Muscle layer of colon (tissue), 2 donors: Measurements from ENCODE around the gene STMP1.
"Not testable (repeated sequence)": the region's sequence is repeated elsewhere in the genome, so short reads cannot be mapped to it uniquely, and the experiment has no call there.

Experiments
- H3K27ac ChIP-seq: one replicate; pipeline ENCODE4 v1.7.0; 2013; ENCODE audit warnings: low read depth, mild to moderate bottlenecking, low read length, moderate library complexity
- H3K27me3 ChIP-seq, 2 donors: one replicate each; pipeline ENCODE4 v1.7.0; 2013; ENCODE audit warnings: low read length in 2 of 2, mild to moderate bottlenecking in 2 of 2; ENCODE audit not compliant: insufficient read depth in 2 of 2, control insufficient read depth in 1 of 2
- H3K36me3 ChIP-seq: one replicate; pipeline ENCODE4 v1.7.0; 2013; ENCODE audit warnings: mild to moderate bottlenecking, low read length; ENCODE audit not compliant: insufficient read depth
- H3K4me1 ChIP-seq: one replicate; pipeline ENCODE4 v1.7.0; 2013; ENCODE audit warnings: mild to moderate bottlenecking, low read length; ENCODE audit not compliant: insufficient read depth
- H3K4me3 ChIP-seq, 2 donors: one replicate each; pipeline ENCODE4 v1.7.0; 2013; ENCODE audit warnings: low read length in 2 of 2, low read depth in 1 of 2, mild to moderate bottlenecking in 1 of 2, moderate library complexity in 1 of 2
- H3K9ac ChIP-seq: one replicate; pipeline ENCODE4 v1.7.0; 2013; ENCODE audit warnings: low read length
- H3K9me3 ChIP-seq: one replicate; pipeline ENCODE4 v1.7.0; 2013; ENCODE audit warnings: mild to moderate bottlenecking, low read length
- donor health status: abdominal sarcoma.
- donor health status: Adenocarcinoma of cecum.

The STMP1 gene

GRCh38 chr7:135684136-135684535, 21.8 kb downstream of the STMP1 start:
- H3K27me3 ChIP-seq = no peaks in the 10 kb centered on the region
- H3K36me3 ChIP-seq = no peaks in the 10 kb centered on the region
- no peaks in the 10 kb centered on the region for H3K9me3 ChIP-seq
- H3K9ac ChIP-seq = no peak overlapping the region
- no peak overlapping the region for H3K4me3 ChIP-seq
- peaks cover 14% of the 10 kb centered on the region for H3K4me1 ChIP-seq
- no peak overlapping the region for H3K27ac ChIP-seq

- H3K4me3 ChIP-seq = no peak overlapping the region
- H3K4me1 ChIP-seq = peaks cover 12% of the 10 kb centered on the region
- H3K27ac ChIP-seq = no peak overlapping the region
- H3K27me3 ChIP-seq = no peaks in the 10 kb centered on the region
- no peaks in the 10 kb centered on the region for H3K9me3 ChIP-seq
- no peaks in the 10 kb centered on the region for H3K36me3 ChIP-seq
- no peak overlapping the region for H3K9ac ChIP-seq
Observed at GRCh38 chr7:135684699-135685098, 22.4 kb downstream of the STMP1 start.

GRCh38 chr7:135685306-135686084, 23.2 kb downstream of the STMP1 start:
- H3K4me1 ChIP-seq = peaks cover 12% of the 10 kb centered on the region
- no peak overlapping the region for H3K4me3 ChIP-seq
- H3K9ac ChIP-seq = no peak overlapping the region
- H3K36me3 ChIP-seq = no peaks in the 10 kb centered on the region
- H3K27ac ChIP-seq = no peak overlapping the region
- no peaks in the 10 kb centered on the region for H3K9me3 ChIP-seq
- H3K27me3 ChIP-seq = no peaks in the 10 kb centered on the region

DNA sequence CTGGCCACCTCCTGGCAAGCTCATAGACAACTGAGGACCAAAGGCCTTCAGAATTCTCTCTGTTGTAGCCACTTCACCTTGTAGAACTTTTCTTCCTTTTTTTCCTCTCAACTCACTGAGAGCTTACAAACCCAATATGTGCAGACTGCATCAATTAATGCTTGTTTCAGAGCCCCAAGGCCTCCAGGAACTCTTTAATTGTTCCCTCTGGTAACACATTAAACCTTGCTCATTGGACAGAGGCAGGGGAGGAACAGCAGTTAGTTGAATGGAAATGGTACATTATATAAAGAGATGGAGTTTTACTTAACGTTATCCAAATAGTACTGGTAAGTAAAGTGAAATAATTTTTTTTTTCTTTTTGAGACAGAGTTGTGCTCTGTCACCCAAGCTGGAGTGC, 25.2 kb downstream of the STMP1 start:
- no peak overlapping the region for H3K9ac ChIP-seq
- peaks cover 5% of the 10 kb centered on the region for H3K36me3 ChIP-seq
- H3K27ac ChIP-seq = no peak overlapping the region
- no peaks in the 10 kb centered on the region for H3K9me3 ChIP-seq
- no peak overlapping the region for H3K4me3 ChIP-seq
- peaks cover 6% of the 10 kb centered on the region for H3K4me1 ChIP-seq
- H3K27me3 ChIP-seq = no peaks in the 10 kb centered on the region

DNA sequence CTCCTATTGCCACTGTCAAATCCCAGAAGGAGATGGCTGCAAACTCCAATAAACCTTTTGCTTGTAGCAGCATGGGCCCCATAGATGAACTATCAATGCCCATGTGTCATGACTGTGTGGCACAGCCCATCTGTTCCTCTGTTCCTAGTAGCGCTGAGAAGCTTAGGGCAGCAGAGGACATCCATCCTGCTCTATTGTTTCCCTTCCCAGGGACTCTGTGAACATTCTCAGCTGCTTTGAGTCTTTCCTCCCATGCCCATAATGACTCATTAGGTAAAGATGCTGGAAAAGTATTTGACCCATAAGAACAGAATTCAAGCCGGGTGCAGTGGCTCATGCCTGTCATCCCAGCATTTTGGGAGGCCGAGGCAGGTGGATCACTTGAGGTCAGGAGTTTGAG, 28.3 kb downstream of the STMP1 start:
- H3K4me3 ChIP-seq = no peak overlapping the region
- no peaks in the 10 kb centered on the region for H3K9me3 ChIP-seq
- H3K9ac ChIP-seq = no peak overlapping the region
- peaks cover 19% of the 10 kb centered on the region for H3K36me3 ChIP-seq
- H3K27ac ChIP-seq = no peak overlapping the region
- H3K4me1 ChIP-seq = no peaks in the 10 kb centered on the region
- no peaks in the 10 kb centered on the region for H3K27me3 ChIP-seq

GRCh38 chr7:135692055-135692454, 29.7 kb downstream of the STMP1 start:
- no peaks in the 10 kb centered on the region for H3K4me1 ChIP-seq
- peaks cover 19% of the 10 kb centered on the region for H3K36me3 ChIP-seq
- no peak overlapping the region for H3K4me3 ChIP-seq
- H3K9me3 ChIP-seq = no peaks in the 10 kb centered on the region
- H3K9ac ChIP-seq = no peak overlapping the region
- H3K27ac ChIP-seq = no peak overlapping the region
- H3K27me3 ChIP-seq = no peaks in the 10 kb centered on the region

DNA sequence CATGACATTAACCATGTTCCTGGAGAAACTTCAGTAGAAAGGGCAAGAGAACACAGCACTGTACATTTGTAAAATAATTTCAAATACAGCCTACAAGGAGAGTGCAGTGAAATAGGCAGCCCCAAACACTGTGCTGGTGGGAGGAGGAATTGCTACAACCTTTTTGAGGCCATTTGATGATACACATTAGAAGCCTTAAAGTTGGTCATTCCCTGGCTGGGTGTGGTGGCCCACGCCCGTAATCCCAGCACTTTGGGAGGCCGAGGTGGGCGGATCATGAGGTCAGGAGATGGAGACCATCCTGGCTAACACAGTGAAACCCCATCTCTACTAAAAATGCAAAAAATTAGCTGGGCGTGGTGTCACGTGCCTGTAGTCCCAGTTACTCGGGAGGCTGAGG, 30.3 kb downstream of the STMP1 start:
- H3K9me3 ChIP-seq, H3K27me3 ChIP-seq, H3K27ac ChIP-seq, H3K9ac ChIP-seq, H3K4me3 ChIP-seq, H3K4me1 ChIP-seq: not testable (repeated sequence)
- H3K36me3 ChIP-seq = peaks cover 19% of the 10 kb centered on the region

GRCh38 chr7:135693558-135693957, 31.2 kb downstream of the STMP1 start:
- Histone ChIP-seq H3K36me3 (peaks cover 19% of the 10 kb centered on the region), H3K27ac (no peak overlapping the region)

GRCh38 chr7:135697276-135698049, 35.1 kb downstream of the STMP1 start:
- Histone ChIP-seq H3K27ac (no peak overlapping the region), H3K9ac (no peak overlapping the region), H3K36me3 (peaks cover 14% of the 10 kb centered on the region), H3K27me3 (no peaks in the 10 kb centered on the region), H3K4me1 (no peaks in the 10 kb centered on the region), H3K9me3 (no peaks in the 10 kb centered on the region), H3K4me3 (no peak overlapping the region)

More at GRCh38 chr7:135693558-135693957, 31.2 kb downstream of the STMP1 start:
- Histone ChIP-seq H3K4me1 (no peaks in the 10 kb centered on the region), H3K27me3 (no peaks in the 10 kb centered on the region), H3K9me3 (no peaks in the 10 kb centered on the region), H3K9ac (no peak overlapping the region), H3K4me3 (no peak overlapping the region)

DNA sequence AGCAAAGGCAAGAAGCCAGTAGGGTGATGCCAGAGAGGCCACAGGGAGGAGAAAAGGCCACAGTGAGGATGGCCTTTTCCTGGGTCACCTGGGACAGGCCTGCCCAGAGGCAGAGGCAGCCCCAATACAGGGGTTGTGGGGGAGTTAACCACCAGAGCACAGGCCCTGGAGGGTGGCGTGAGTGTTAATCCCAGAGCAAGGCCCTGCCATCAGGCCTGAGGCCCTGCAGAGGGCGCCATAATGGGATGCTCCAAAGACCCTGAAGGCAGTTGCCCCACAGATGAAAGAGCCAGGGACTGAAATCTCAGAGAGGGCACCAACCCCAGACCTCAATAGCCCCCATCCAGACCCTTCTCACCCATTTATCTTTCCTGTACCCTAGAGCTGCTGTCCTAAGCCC, 41.8 kb downstream of the STMP1 start:
- H3K36me3 ChIP-seq = no peaks in the 10 kb centered on the region
- no peak overlapping the region for H3K27ac ChIP-seq
- H3K27me3 ChIP-seq = no peaks in the 10 kb centered on the region
- no peak overlapping the region for H3K9ac ChIP-seq
- no peaks in the 10 kb centered on the region for H3K9me3 ChIP-seq
- H3K4me1 ChIP-seq = no peaks in the 10 kb centered on the region
- no peak overlapping the region for H3K4me3 ChIP-seq

- Histone ChIP-seq H3K4me1 (no peaks in the 10 kb centered on the region), H3K4me3 (no peak overlapping the region), H3K36me3 (no peaks in the 10 kb centered on the region), H3K27ac (no peak overlapping the region), H3K27me3 (no peaks in the 10 kb centered on the region), H3K9me3 (no peaks in the 10 kb centered on the region), H3K9ac (no peak overlapping the region)
Observed at GRCh38 chr7:135704698-135705097, 42.4 kb downstream of the STMP1 start.
